Measurements from ENCODE around the gene E2F3.

E2F3 gene

GRCh38 chr6:20433321-20433720 lies 31.6 kb downstream of the E2F3 start:
- DNase-seq (ENCODE audit: low spot score in 2 of 2) (no peak), ATAC-seq (ENCODE audit: low read depth) (no peak)
- H3K36me3 Mint-ChIP-seq = peaks cover 31% of the 10 kb centered on the region
- H3K9me3 Mint-ChIP-seq = peaks cover 5% of the 10 kb centered on the region
- H3K27ac Mint-ChIP-seq = no peak overlapping the region
- peaks cover 6% of the 10 kb centered on the region for H3K4me1 Mint-ChIP-seq
- no peak overlapping the region for H3K4me3 Mint-ChIP-seq
- no peaks in the 10 kb centered on the region for H3K27me3 Mint-ChIP-seq

- no peak overlapping the region for H3K4me3 Mint-ChIP-seq
- H3K9me3 Mint-ChIP-seq = peaks cover 5% of the 10 kb centered on the region
- no peak for ATAC-seq (ENCODE audit: low read depth)
- no peak for DNase-seq (ENCODE audit: low spot score in 2 of 2)
- peaks cover 7% of the 10 kb centered on the region for H3K4me1 Mint-ChIP-seq
- H3K27me3 Mint-ChIP-seq = no peaks in the 10 kb centered on the region
- H3K36me3 Mint-ChIP-seq = peaks cover 32% of the 10 kb centered on the region
- H3K27ac Mint-ChIP-seq = peak overlapping the region; percentile 41
Observed at GRCh38 chr6:20433929-20434328, 32.2 kb downstream of the E2F3 start.

- peaks cover 34% of the 10 kb centered on the region for H3K36me3 Mint-ChIP-seq
- DNase-seq (ENCODE audit: low spot score in 2 of 2) = no peak
- no peak overlapping the region for H3K27ac Mint-ChIP-seq
Observed at GRCh38 chr6:20434766-20435165, 33.1 kb downstream of the E2F3 start.

GRCh38 chr6:20436719-20437118 lies 35.0 kb downstream of the E2F3 start:
- Mint-ChIP-seq H3K9me3 (peaks cover 7% of the 10 kb centered on the region), H3K27ac (no peak overlapping the region), H3K27me3 (no peaks in the 10 kb centered on the region), H3K4me3 (no peak overlapping the region), H3K36me3 (peaks cover 40% of the 10 kb centered on the region), H3K4me1 (peaks cover 7% of the 10 kb centered on the region)
- ATAC-seq (ENCODE audit: low read depth) = no peak
- no peak for DNase-seq (ENCODE audit: low spot score in 2 of 2)

More at GRCh38 chr6:20434766-20435165, 33.1 kb downstream of the E2F3 start:
- H3K4me1 Mint-ChIP-seq = peaks cover 7% of the 10 kb centered on the region
- H3K27me3 Mint-ChIP-seq = no peaks in the 10 kb centered on the region
- H3K9me3 Mint-ChIP-seq = peaks cover 5% of the 10 kb centered on the region
- ATAC-seq (ENCODE audit: low read depth) = no peak
- no peak overlapping the region for H3K4me3 Mint-ChIP-seq

- ATAC-seq (ENCODE audit: low read depth) = no peak
- Mint-ChIP-seq H3K27me3 (no peaks in the 10 kb centered on the region), H3K9me3 (peaks cover 2% of the 10 kb centered on the region), H3K27ac (no peak overlapping the region), H3K4me3 (no peak overlapping the region), H3K4me1 (peaks cover 7% of the 10 kb centered on the region), H3K36me3 (peaks cover 32% of the 10 kb centered on the region)
- no peak for DNase-seq (ENCODE audit: low spot score in 2 of 2)
Observed at GRCh38 chr6:20437639-20438038, 36.0 kb downstream of the E2F3 start.

GRCh38 chr6:20438462-20439070 lies 36.9 kb downstream of the E2F3 start:
- peaks cover 7% of the 10 kb centered on the region for H3K4me1 Mint-ChIP-seq
- DNase-seq (ENCODE audit: low spot score in 2 of 2) (no peak), ATAC-seq (ENCODE audit: low read depth) (no peak)
- H3K4me3 Mint-ChIP-seq = no peak overlapping the region
- no peaks in the 10 kb centered on the region for H3K27me3 Mint-ChIP-seq
- H3K36me3 Mint-ChIP-seq = peaks cover 29% of the 10 kb centered on the region
- H3K9me3 Mint-ChIP-seq = peaks cover 2% of the 10 kb centered on the region
- no peak overlapping the region for H3K27ac Mint-ChIP-seq

- peaks cover 30% of the 10 kb centered on the region for H3K36me3 Mint-ChIP-seq
- H3K27ac Mint-ChIP-seq = no peak overlapping the region
- H3K27me3 Mint-ChIP-seq = no peaks in the 10 kb centered on the region
- peaks cover 7% of the 10 kb centered on the region for H3K4me1 Mint-ChIP-seq
- DNase-seq (ENCODE audit: low spot score in 2 of 2) = no peak
- peaks cover 2% of the 10 kb centered on the region for H3K9me3 Mint-ChIP-seq
- ATAC-seq (ENCODE audit: low read depth) = no peak
- H3K4me3 Mint-ChIP-seq = no peak overlapping the region
Observed at GRCh38 chr6:20439558-20439957, 37.9 kb downstream of the E2F3 start.

GRCh38 chr6:20440296-20440695 lies 38.6 kb downstream of the E2F3 start:
- H3K27me3 Mint-ChIP-seq = no peaks in the 10 kb centered on the region
- ATAC-seq (ENCODE audit: low read depth) (no peak), DNase-seq (ENCODE audit: low spot score in 2 of 2) (no peak)
- H3K36me3 Mint-ChIP-seq = peaks cover 30% of the 10 kb centered on the region
- no peak overlapping the region for H3K4me3 Mint-ChIP-seq
- no peak overlapping the region for H3K27ac Mint-ChIP-seq
- peaks cover 7% of the 10 kb centered on the region for H3K4me1 Mint-ChIP-seq
- H3K9me3 Mint-ChIP-seq = peaks cover 2% of the 10 kb centered on the region

- Mint-ChIP-seq H3K36me3 (peaks cover 31% of the 10 kb centered on the region), H3K4me3 (no peak overlapping the region), H3K9me3 (peaks cover 2% of the 10 kb centered on the region), H3K27me3 (no peaks in the 10 kb centered on the region), H3K4me1 (peaks cover 5% of the 10 kb centered on the region), H3K27ac (no peak overlapping the region)
- ATAC-seq (ENCODE audit: low read depth) (no peak), DNase-seq (ENCODE audit: low spot score in 2 of 2) (no peak)
Observed at GRCh38 chr6:20441236-20441635, 39.6 kb downstream of the E2F3 start.

- DNase-seq (ENCODE audit: low spot score in 2 of 2) (no peak), ATAC-seq (ENCODE audit: low read depth) (no peak)
- Mint-ChIP-seq H3K4me3 (no peak overlapping the region), H3K9me3 (peaks cover 2% of the 10 kb centered on the region), H3K27me3 (no peaks in the 10 kb centered on the region), H3K36me3 (peaks cover 27% of the 10 kb centered on the region), H3K4me1 (peaks cover 2% of the 10 kb centered on the region), H3K27ac (no peak overlapping the region)
Observed at GRCh38 chr6:20441921-20442320, 40.2 kb downstream of the E2F3 start.

- ATAC-seq (ENCODE audit: low read depth) = no peak
- H3K27ac Mint-ChIP-seq = no peak overlapping the region
- peaks cover 24% of the 10 kb centered on the region for H3K36me3 Mint-ChIP-seq
Observed at GRCh38 chr6:20444786-20445271, 43.1 kb downstream of the E2F3 start.

GRCh38 chr6:20447157-20447556 lies 45.5 kb downstream of the E2F3 start:
- H3K27ac Mint-ChIP-seq = peak overlapping the region; percentile 10
- H3K4me3 Mint-ChIP-seq = no peak overlapping the region
- ATAC-seq (ENCODE audit: low read depth) (no peak), DNase-seq (ENCODE audit: low spot score in 2 of 2) (no peak)
- H3K4me1 Mint-ChIP-seq = peaks cover 12% of the 10 kb centered on the region
- H3K27me3 Mint-ChIP-seq = no peaks in the 10 kb centered on the region
- H3K9me3 Mint-ChIP-seq = no peaks in the 10 kb centered on the region
- H3K36me3 Mint-ChIP-seq = peaks cover 12% of the 10 kb centered on the region

More at GRCh38 chr6:20444786-20445271, 43.1 kb downstream of the E2F3 start:
- no peak for DNase-seq (ENCODE audit: low spot score in 2 of 2)
- no peak overlapping the region for H3K4me3 Mint-ChIP-seq
- H3K9me3 Mint-ChIP-seq = peaks cover 2% of the 10 kb centered on the region
- H3K4me1 Mint-ChIP-seq = peaks cover 3% of the 10 kb centered on the region
- no peaks in the 10 kb centered on the region for H3K27me3 Mint-ChIP-seq

GRCh38 chr6:20447581-20448132 lies 46.0 kb downstream of the E2F3 start:
- ATAC-seq (ENCODE audit: low read depth) (no peak), DNase-seq (ENCODE audit: low spot score in 2 of 2) (no peak)
- H3K27me3 Mint-ChIP-seq = no peaks in the 10 kb centered on the region
- H3K4me1 Mint-ChIP-seq = peaks cover 12% of the 10 kb centered on the region
- H3K4me3 Mint-ChIP-seq = no peak overlapping the region
- no peaks in the 10 kb centered on the region for H3K9me3 Mint-ChIP-seq
- peaks cover 12% of the 10 kb centered on the region for H3K36me3 Mint-ChIP-seq
- H3K27ac Mint-ChIP-seq = no peak overlapping the region

- Mint-ChIP-seq H3K4me1 (peaks cover 12% of the 10 kb centered on the region), H3K27ac (no peak overlapping the region), H3K27me3 (no peaks in the 10 kb centered on the region), H3K4me3 (no peak overlapping the region), H3K36me3 (peaks cover 16% of the 10 kb centered on the region), H3K9me3 (no peaks in the 10 kb centered on the region)
- ATAC-seq (ENCODE audit: low read depth) (no peak), DNase-seq (ENCODE audit: low spot score in 2 of 2) (no peak)
Observed at GRCh38 chr6:20448828-20449227, 47.1 kb downstream of the E2F3 start.

All from memory B cell (primary cell).